Trophoblast cell (in vitro differentiated cells and primary cell): ENCODE measurements around the gene SEC23B.

Experiments
- DNase-seq, 2 donors: peaks; one replicate each; pipeline ENCODE4 v3.0.0-alpha.2; 2016
- H2AFZ ChIP-seq: 2 replicates; pipeline ENCODE4 v1.6.1; 2013; ENCODE audit warnings: low read length, moderate library complexity, mild to moderate bottlenecking; ENCODE audit not compliant: insufficient read depth, poor library complexity
- H2AK5ac ChIP-seq: 2 replicates; pipeline ENCODE4 v1.6.1; 2013; ENCODE audit warnings: mild to moderate bottlenecking, low read length
- H2BK120ac ChIP-seq: 2 replicates; pipeline ENCODE4 v1.6.1; 2013; ENCODE audit warnings: low read length, mild to moderate bottlenecking, moderate library complexity; ENCODE audit not compliant: insufficient read depth, poor library complexity
- H2BK12ac ChIP-seq: 2 replicates; pipeline ENCODE4 v1.6.1; 2013; ENCODE audit warnings: mild to moderate bottlenecking, low read length, moderate library complexity
- H2BK5ac ChIP-seq: 2 replicates; pipeline ENCODE4 v1.6.1; 2013; ENCODE audit warnings: low read length, low read depth, moderate library complexity, mild to moderate bottlenecking; ENCODE audit not compliant: poor library complexity
- H3K14ac ChIP-seq: 2 replicates; pipeline ENCODE4 v1.6.1; 2013; ENCODE audit warnings: mild to moderate bottlenecking, low read length
- H3K18ac ChIP-seq: 2 replicates; pipeline ENCODE4 v1.6.1; 2013; ENCODE audit warnings: mild to moderate bottlenecking, low read length
- H3K23ac ChIP-seq: 2 replicates; pipeline ENCODE4 v1.6.1; 2013; ENCODE audit warnings: low read length
- H3K27ac ChIP-seq: 2 replicates; pipeline ENCODE4 v1.5.1; 2013; ENCODE audit warnings: low read depth, mild to moderate bottlenecking, inconsistent platforms, low read length, moderate library complexity
- H3K27me3 ChIP-seq: 2 replicates; pipeline ENCODE4 v1.6.1; 2013; ENCODE audit warnings: inconsistent platforms, mild to moderate bottlenecking, low read length, moderate library complexity; ENCODE audit not compliant: insufficient read depth
- H3K36me3 ChIP-seq, 2 experiments: 1 replicate in 1 of 2; 2 replicates in 1 of 2; pipeline ENCODE4 v1.6.1; 2013; ENCODE audit warnings: low read length in 2 of 2, mild to moderate bottlenecking in 2 of 2, moderate library complexity in 1 of 2; ENCODE audit not compliant: insufficient read depth in 2 of 2, control insufficient read depth in 1 of 2
- H3K4ac ChIP-seq: 2 replicates; pipeline ENCODE4 v1.6.1; 2013; ENCODE audit warnings: low read depth, mild to moderate bottlenecking, low read length, moderate library complexity
- H3K4me1 ChIP-seq, 2 experiments: 1 replicate in 1 of 2; 2 replicates in 1 of 2; pipeline ENCODE4 v1.6.1; 2013; ENCODE audit warnings: low read length in 2 of 2, mild to moderate bottlenecking in 2 of 2, moderate library complexity in 1 of 2; ENCODE audit not compliant: insufficient read depth in 2 of 2, control insufficient read depth in 1 of 2
- H3K4me2 ChIP-seq: 2 replicates; pipeline ENCODE4 v1.6.1; 2013; ENCODE audit warnings: inconsistent platforms, mild to moderate bottlenecking, low read length, moderate library complexity
- H3K4me3 ChIP-seq: 2 replicates; pipeline ENCODE4 v1.5.1; 2013; ENCODE audit warnings: mild to moderate bottlenecking, low read depth, low read length, inconsistent platforms
- H3K79me1 ChIP-seq: one replicate; pipeline ENCODE4 v1.6.1; 2013; ENCODE audit warnings: low read length
- H3K79me2 ChIP-seq: 2 replicates; pipeline ENCODE4 v1.6.1; 2013; ENCODE audit warnings: low read length, mild to moderate bottlenecking; ENCODE audit not compliant: control insufficient read depth, insufficient read depth, poor library complexity
- H3K9ac ChIP-seq: 2 replicates; pipeline ENCODE4 v1.6.1; 2013; ENCODE audit warnings: mild to moderate bottlenecking, low read length
- H3K9me3 ChIP-seq: 2 replicates; pipeline ENCODE4 v1.6.1; 2013; ENCODE audit warnings: low read depth, mild to moderate bottlenecking, control low read depth, inconsistent platforms, low read length; ENCODE audit not compliant: insufficient read depth
- H4K12ac ChIP-seq: 2 replicates; pipeline ENCODE4 v1.6.1; 2013; ENCODE audit warnings: low read depth, mild to moderate bottlenecking, low read length, moderate library complexity
- H4K8ac ChIP-seq: 2 replicates; pipeline ENCODE4 v1.6.1; 2013; ENCODE audit warnings: low read depth, mild to moderate bottlenecking, low read length, moderate library complexity
- H4K91ac ChIP-seq: one replicate; pipeline ENCODE4 v1.6.1; 2013; ENCODE audit warnings: low read depth, mild to moderate bottlenecking, low read length, moderate library complexity
- WGBS: extraction: QIAGEN DNeasy Blood & Tissue Kit; methylation state at CpG from one replicate; pipeline ENCODE4 v1.1.7; 2013; ENCODE audit warnings: missing lambda C conversion rate; ENCODE audit not compliant: insufficient read length, insufficient coverage; ENCODE audit errors: extremely low coverage; 5-methylcytosine and 5-hydroxymethylcytosine counted together

Gene SEC23B

DNA sequence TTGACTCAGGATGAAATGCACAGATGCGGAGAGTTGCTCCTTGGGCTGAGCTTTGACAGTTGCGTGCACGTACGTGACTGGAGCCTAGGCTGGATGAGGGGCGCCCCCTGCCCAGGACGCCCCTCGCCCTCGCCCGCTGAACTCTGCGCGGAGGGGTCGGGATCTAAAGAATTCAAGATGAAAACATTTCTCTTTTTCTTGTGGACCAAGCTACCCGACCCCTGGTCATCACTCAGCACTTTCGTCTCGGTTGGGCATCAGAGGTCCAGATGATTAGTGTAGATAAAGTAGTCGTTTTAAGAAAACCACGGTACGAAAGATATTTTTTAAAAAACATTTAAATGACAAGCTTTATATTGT lies 80.8 kb downstream of the SEC23B start:
- Histone ChIP-seq H3K79me2 (peaks cover 3% of the 10 kb centered on the region), H2AFZ (peak overlapping the region; percentile 82), H3K9me3 (no peaks in the 10 kb centered on the region), H4K91ac (no peak overlapping the region), H3K4ac (no peak overlapping the region), H3K27ac (no peak overlapping the region), H3K4me1 (peaks cover 2 to 5% of the 10 kb centered on the region in 2 experiments), H3K36me3 (no peaks in the 10 kb centered on the region), H4K8ac (no peak overlapping the region), H4K12ac (no peak overlapping the region), H2BK12ac (no peak overlapping the region), H3K23ac (no peak overlapping the region), H2AK5ac (no peak overlapping the region), H3K18ac (no peak overlapping the region), H2BK120ac (no peak overlapping the region), H3K27me3 (no peaks in the 10 kb centered on the region), H2BK5ac (no peak overlapping the region), H3K9ac (no peak overlapping the region), H3K4me2 (peak overlapping the region; percentile 90), H3K4me3 (peak overlapping the region; percentile 81), H3K79me1 (peaks cover 5% of the 10 kb centered on the region), H3K14ac (no peak overlapping the region)
- WGBS = no CpG with 5 or more reads among the region's 18 CpGs
- no peak for DNase-seq

DNA sequence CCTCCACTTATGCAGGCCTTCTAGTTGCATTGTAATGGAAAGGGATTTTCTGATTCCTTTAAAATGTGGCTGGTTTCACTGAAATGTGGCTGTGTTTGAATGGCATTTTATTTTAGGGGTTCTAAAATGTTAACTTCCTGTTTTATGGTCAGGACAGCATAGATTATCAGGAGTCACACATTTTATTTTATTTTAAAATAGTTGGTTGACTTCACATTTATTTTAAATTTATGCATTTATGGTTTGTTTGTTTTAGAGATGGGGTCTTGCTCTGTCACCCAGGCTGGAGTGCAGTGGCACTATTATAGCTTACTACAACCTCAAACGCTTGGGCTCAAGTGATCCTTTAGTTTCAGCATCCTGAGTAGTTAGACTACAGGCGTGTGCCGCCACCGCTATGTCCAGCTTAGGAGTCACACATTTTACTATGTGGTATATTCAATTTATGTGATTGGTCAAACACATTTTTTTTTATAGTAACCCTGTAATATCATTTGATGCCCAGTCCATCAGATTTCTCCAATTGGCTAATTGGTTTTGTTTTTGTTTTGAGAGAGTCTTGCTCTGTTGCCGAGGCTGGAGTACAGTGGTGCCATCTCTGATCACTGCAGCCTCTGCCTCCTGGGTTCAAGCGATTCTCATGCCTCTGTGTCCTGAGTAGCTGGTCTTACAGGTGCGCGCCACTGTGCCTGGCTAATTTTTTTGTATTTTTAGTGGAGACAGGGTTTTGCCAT lies 82.4 kb downstream of the SEC23B start:
- Histone ChIP-seq H4K91ac (no peak overlapping the region), H3K23ac (no peak overlapping the region), H3K9ac (no peak overlapping the region), H3K27ac (no peak overlapping the region), H3K36me3 (no peaks in the 10 kb centered on the region), H3K4me3 (no peak overlapping the region), H3K14ac (no peak overlapping the region), H2BK120ac (no peak overlapping the region), H3K4ac (no peak overlapping the region), H2AFZ (no peak overlapping the region), H2AK5ac (no peak overlapping the region), H4K8ac (no peak overlapping the region), H3K79me1 (peaks cover 5% of the 10 kb centered on the region), H4K12ac (no peak overlapping the region), H3K4me1 (peaks cover 2 to 5% of the 10 kb centered on the region in 2 experiments), H3K79me2 (peaks cover 3% of the 10 kb centered on the region), H3K9me3 (no peaks in the 10 kb centered on the region), H3K18ac (no peak overlapping the region), H3K27me3 (no peaks in the 10 kb centered on the region), H2BK5ac (no peak overlapping the region), H2BK12ac (no peak overlapping the region), H3K4me2 (no peak overlapping the region)
- no peak for DNase-seq
- no CpG with 5 or more reads among the region's 8 CpGs for WGBS

DNA sequence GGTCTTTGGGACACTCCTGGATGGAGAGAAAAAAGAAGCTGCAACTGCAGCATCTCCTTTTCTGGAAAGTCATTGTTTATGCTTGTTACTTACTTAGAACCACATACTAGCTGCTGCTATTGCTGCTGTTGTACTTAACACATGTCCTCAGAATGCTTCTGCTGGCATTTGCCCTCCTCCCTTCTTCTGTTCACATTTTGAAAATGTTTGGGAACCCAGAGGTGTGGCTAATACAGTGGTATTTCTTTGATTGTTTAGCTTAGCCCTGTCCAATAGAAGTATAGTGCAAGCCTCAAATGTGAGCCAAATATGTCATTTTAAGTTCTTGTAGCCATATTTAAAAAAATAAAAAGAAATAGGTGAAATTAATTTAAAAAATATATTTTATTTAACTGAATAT lies 88.5 kb downstream of the SEC23B start:
- DNase-seq = no peak
- Histone ChIP-seq H3K79me2 (no peaks in the 10 kb centered on the region), H3K27ac (no peak overlapping the region), H3K9ac (no peak overlapping the region), H3K23ac (no peak overlapping the region), H3K4me2 (no peak overlapping the region), H4K8ac (no peak overlapping the region), H3K14ac (no peak overlapping the region), H3K9me3 (no peaks in the 10 kb centered on the region), H3K4me3 (no peak overlapping the region), H4K12ac (no peak overlapping the region), H2BK12ac (no peak overlapping the region), H2AK5ac (no peak overlapping the region), H2BK120ac (no peak overlapping the region), H3K18ac (no peak overlapping the region), H3K79me1 (no peaks in the 10 kb centered on the region), H3K4me1 (no peaks in the 10 kb centered on the region), H3K36me3 (peaks cover 0 to 2% of the 10 kb centered on the region in 2 experiments), H3K27me3 (no peaks in the 10 kb centered on the region), H2AFZ (no peak overlapping the region), H3K4ac (no peak overlapping the region), H2BK5ac (no peak overlapping the region), H4K91ac (no peak overlapping the region)

DNA sequence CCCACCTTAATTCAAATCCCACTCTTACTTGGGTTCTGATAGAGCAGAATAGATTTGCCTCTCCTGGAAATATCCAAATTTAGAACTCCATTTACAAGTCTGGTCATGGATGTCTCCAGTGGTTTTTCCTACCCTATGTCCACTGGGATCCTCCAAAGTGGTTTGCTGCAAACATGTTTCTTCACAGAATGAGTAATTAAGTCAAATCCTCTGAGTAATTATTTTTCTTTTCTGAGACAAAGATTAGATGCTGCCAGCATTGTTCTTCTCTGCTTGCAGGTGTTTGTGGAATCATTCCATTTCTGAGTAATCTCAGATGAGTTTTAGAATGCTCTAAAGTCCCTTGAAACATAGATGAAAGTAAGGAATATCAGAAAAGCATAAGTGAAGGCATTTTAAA lies 102.0 kb downstream of the SEC23B start:
- Histone ChIP-seq H3K27me3 (no peaks in the 10 kb centered on the region), H2AFZ (no peak overlapping the region), H2BK120ac (no peak overlapping the region), H3K4ac (no peak overlapping the region), H3K36me3 (no peaks in the 10 kb centered on the region), H3K9ac (no peak overlapping the region), H3K79me1 (no peaks in the 10 kb centered on the region), H3K23ac (no peak overlapping the region), H4K12ac (no peak overlapping the region), H2AK5ac (no peak overlapping the region), H3K4me3 (no peak overlapping the region), H3K4me2 (no peak overlapping the region), H4K91ac (no peak overlapping the region), H3K18ac (no peak overlapping the region), H3K79me2 (no peaks in the 10 kb centered on the region), H2BK12ac (no peak overlapping the region), H3K9me3 (no peaks in the 10 kb centered on the region), H2BK5ac (no peak overlapping the region), H3K4me1 (no peaks in the 10 kb centered on the region), H4K8ac (no peak overlapping the region), H3K27ac (no peak overlapping the region), H3K14ac (no peak overlapping the region)
- DNase-seq = no peak
